GM23338 (cell line): Measurements from ENCODE around the gene PSG7.
"Not testable (repeated sequence)": the region's sequence is repeated elsewhere in the genome, so short reads cannot be mapped to it uniquely, and the experiment has no call there.

Source experiments
- CREB1 ChIP-seq: fragments of 250-450 bp; sonication (Bioruptor Pico); IDR thresholded peaks from 2 replicates; pipeline ENCODE4 v1.5.0; 2020; ENCODE audit warnings: low read depth, mild to moderate bottlenecking, moderate library complexity
- CTCF ChIP-seq, 2 experiments: fragments of 200-600 bp in 1 of 2; sonication (generic) in 1 of 2; conservative IDR thresholded peaks; 2 replicates each; pipeline versions ENCODE4 v1.5.1 to v1.6.1; 2016 to 2017; ENCODE audit warnings: antibody characterized with exemption in 2 of 2, low read depth in 2 of 2, mild to moderate bottlenecking in 2 of 2, moderate library complexity in 1 of 2
- EZH2 ChIP-seq: fragments of 200-600 bp; sonication (generic); IDR thresholded peaks from one replicate; pipeline ENCODE4 v1.8.0; 2017; ENCODE audit warnings: antibody characterized with exemption, mild to moderate bottlenecking, low read depth; ENCODE audit not compliant: unreplicated experiment
- EZH2phosphoT487 ChIP-seq: fragments of 200-600 bp; sonication (generic); IDR thresholded peaks from one replicate; pipeline ENCODE4 v1.8.1; 2018; ENCODE audit warnings: antibody characterized with exemption; ENCODE audit not compliant: unreplicated experiment
- JUNB ChIP-seq: IDR thresholded peaks from one replicate; pipeline ENCODE4 v1.6.1; 2016; ENCODE audit warnings: antibody characterized with exemption; ENCODE audit not compliant: unreplicated experiment
- POLR2AphosphoS5 ChIP-seq: IDR thresholded peaks from 2 replicates; pipeline ENCODE4 v1.6.1; 2016; ENCODE audit warnings: antibody characterized with exemption, low read depth
- REST ChIP-seq: IDR thresholded peaks from one replicate; pipeline ENCODE4 v1.6.1; 2018; ENCODE audit warnings: antibody characterized with exemption; ENCODE audit not compliant: unreplicated experiment
- STAT1 ChIP-seq: IDR thresholded peaks from one replicate; pipeline ENCODE4 v1.6.1; 2016; ENCODE audit warnings: antibody characterized with exemption; ENCODE audit not compliant: unreplicated experiment
- ZNF114 ChIP-seq: fragments of 250-450 bp; sonication (Bioruptor Pico); IDR thresholded peaks from 2 replicates; pipeline ENCODE4 v1.5.0; 2020; ENCODE audit warnings: mild to moderate bottlenecking, moderate library complexity
- ZNF331 ChIP-seq: fragments of 250-450 bp; sonication (Bioruptor Pico); IDR thresholded peaks from 2 replicates; pipeline ENCODE4 v1.5.0; 2020; ENCODE audit warnings: low read depth, mild to moderate bottlenecking, moderate library complexity
- TF ChIP-seq, protein P1 (sequence below): IDR thresholded peaks from 2 replicates; pipeline ENCODE4 v1.6.1; 2016; ENCODE audit warnings: antibody characterized with exemption

- TF ChIP-seq CTCF (conservative IDR thresholded peaks at IDR 0.05; ENCODE audit: low read depth in 2 of 2); EZH2; POLR2AphosphoS5; REST; CREB1; ZNF114 (CRISPR knock-in tag); EZH2phosphoT487; JUNB; ZNF331 (CRISPR knock-in tag); STAT1: not testable (repeated sequence)
- TF ChIP-seq, protein P1, sequence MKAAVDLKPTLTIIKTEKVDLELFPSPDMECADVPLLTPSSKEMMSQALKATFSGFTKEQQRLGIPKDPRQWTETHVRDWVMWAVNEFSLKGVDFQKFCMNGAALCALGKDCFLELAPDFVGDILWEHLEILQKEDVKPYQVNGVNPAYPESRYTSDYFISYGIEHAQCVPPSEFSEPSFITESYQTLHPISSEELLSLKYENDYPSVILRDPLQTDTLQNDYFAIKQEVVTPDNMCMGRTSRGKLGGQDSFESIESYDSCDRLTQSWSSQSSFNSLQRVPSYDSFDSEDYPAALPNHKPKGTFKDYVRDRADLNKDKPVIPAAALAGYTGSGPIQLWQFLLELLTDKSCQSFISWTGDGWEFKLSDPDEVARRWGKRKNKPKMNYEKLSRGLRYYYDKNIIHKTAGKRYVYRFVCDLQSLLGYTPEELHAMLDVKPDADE = not testable (repeated sequence)
Observed at GRCh38 chr19:42887876-42888445, 49.0 kb downstream of the PSG7 start.
